ENCODE measurements around the gene ADGRG7.

ADGRG7 gene

GRCh38 chr3:100602506-100603444 is 6.6 kb upstream of the ADGRG7 start:
- Histone ChIP-seq H3K36me3 (ENCODE audit: control insufficient read depth in 2 of 2, insufficient read depth in 2 of 2, low read length in 2 of 2) (no peaks in the 10 kb centered on the region), H3K27ac (ENCODE audit: low read length) (no peak overlapping the region), H3K4me3 (ENCODE audit: low read length in 2 of 2) (no peak overlapping the region), H3K9ac (ENCODE audit: low read length in 2 of 2) (no peak overlapping the region), H3K27me3 (ENCODE audit: control insufficient read depth in 1 of 2, insufficient read depth in 2 of 2, low read length in 2 of 2) (no peaks in the 10 kb centered on the region), H3K4me1 (ENCODE audit: control insufficient read depth, insufficient read depth, low read length) (no peaks in the 10 kb centered on the region), H3K9me3 (ENCODE audit: control insufficient read depth in 2 of 2, low read length in 2 of 2) (no peaks in the 10 kb centered on the region)

DNA sequence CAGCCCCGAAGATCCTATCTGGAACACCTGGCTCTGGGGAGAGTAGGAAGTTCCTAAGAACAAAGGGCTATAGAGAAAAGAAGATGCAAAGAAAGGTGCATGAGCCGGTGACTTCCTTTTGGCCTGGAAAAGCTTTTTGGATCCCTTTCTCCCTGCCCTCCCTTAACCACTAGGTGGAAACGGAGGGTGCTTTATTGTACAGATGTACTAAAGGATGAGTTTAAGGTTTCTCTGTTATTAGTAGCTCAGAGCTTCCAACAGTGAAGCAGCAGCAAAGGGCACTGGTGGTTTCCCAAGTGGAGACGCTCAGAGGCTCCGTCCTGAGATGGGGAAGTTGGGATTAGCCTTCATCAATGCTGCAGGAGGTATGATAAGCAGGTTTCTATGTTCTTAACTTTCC is 5.9 kb upstream of the ADGRG7 start:
- H3K4me3 ChIP-seq (ENCODE audit: low read length in 2 of 2) = no peak overlapping the region
- no peak overlapping the region for H3K9ac ChIP-seq (ENCODE audit: low read length in 2 of 2)
- H3K27ac ChIP-seq (ENCODE audit: low read length) = no peak overlapping the region

GRCh38 chr3:100605358-100605757 is 4.0 kb upstream of the ADGRG7 start:
- no peak overlapping the region for H3K27ac ChIP-seq (ENCODE audit: low read length)
- H3K4me1 ChIP-seq (ENCODE audit: control insufficient read depth, insufficient read depth, low read length) = no peaks in the 10 kb centered on the region
- H3K36me3 ChIP-seq (ENCODE audit: control insufficient read depth in 2 of 2, insufficient read depth in 2 of 2, low read length in 2 of 2) = no peaks in the 10 kb centered on the region
- no peak overlapping the region for H3K4me3 ChIP-seq (ENCODE audit: low read length in 2 of 2)
- H3K9me3 ChIP-seq (ENCODE audit: control insufficient read depth in 2 of 2, low read length in 2 of 2) = no peaks in the 10 kb centered on the region
- no peak overlapping the region for H3K9ac ChIP-seq (ENCODE audit: low read length in 2 of 2)
- peaks cover 0 to 2% of the 10 kb centered on the region in 2 donors for H3K27me3 ChIP-seq (ENCODE audit: control insufficient read depth in 1 of 2, insufficient read depth in 2 of 2, low read length in 2 of 2)

More for the DNA sequence above, 5.9 kb upstream of the ADGRG7 start:
- Histone ChIP-seq H3K27me3 (ENCODE audit: control insufficient read depth in 1 of 2, insufficient read depth in 2 of 2, low read length in 2 of 2) (no peaks in the 10 kb centered on the region), H3K4me1 (ENCODE audit: control insufficient read depth, insufficient read depth, low read length) (no peaks in the 10 kb centered on the region), H3K9me3 (ENCODE audit: control insufficient read depth in 2 of 2, low read length in 2 of 2) (no peaks in the 10 kb centered on the region), H3K36me3 (ENCODE audit: control insufficient read depth in 2 of 2, insufficient read depth in 2 of 2, low read length in 2 of 2) (no peaks in the 10 kb centered on the region)

DNA sequence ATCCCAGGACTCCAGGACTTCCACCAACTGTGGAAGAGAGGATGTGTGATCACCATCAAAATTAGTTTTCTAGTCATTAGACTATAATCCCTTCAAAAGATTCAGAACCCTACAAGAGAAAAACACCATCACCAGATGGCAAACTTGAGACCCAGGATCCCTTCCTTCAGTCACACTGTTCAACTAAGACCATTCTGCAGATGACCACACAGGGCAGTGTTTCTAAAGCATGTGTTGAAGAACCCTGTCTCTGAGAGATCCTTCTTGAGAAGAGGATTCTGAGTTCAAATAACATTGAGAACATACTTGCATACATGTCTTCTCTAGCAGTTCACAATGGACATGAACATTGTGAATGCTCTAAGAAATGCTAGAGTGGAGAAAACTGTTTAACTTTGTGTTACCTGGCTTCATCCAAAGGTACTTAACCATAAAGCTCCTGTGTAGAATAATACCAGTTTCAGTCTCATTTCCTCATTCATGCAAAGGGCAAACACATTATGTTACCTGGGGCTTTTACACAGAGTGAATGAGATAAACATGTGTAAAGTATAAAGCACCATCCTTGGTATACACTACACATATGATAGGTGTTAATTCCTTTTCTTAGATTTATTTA is 2.4 kb upstream of the ADGRG7 start:
- Histone ChIP-seq H3K36me3 (ENCODE audit: control insufficient read depth in 2 of 2, insufficient read depth in 2 of 2, low read length in 2 of 2) (no peaks in the 10 kb centered on the region), H3K9me3 (ENCODE audit: control insufficient read depth in 2 of 2, low read length in 2 of 2) (no peaks in the 10 kb centered on the region), H3K9ac (ENCODE audit: low read length in 2 of 2) (no peak overlapping the region)

GRCh38 chr3:100609963-100610362 is 562 bp downstream of the ADGRG7 start:
- Histone ChIP-seq H3K36me3 (ENCODE audit: control insufficient read depth in 2 of 2, insufficient read depth in 2 of 2, low read length in 2 of 2) (no peaks in the 10 kb centered on the region), H3K9ac (ENCODE audit: low read length in 2 of 2) (no peak overlapping the region), H3K27ac (ENCODE audit: low read length) (no peak overlapping the region), H3K27me3 (ENCODE audit: control insufficient read depth in 1 of 2, insufficient read depth in 2 of 2, low read length in 2 of 2) (peaks cover 0 to 4% of the 10 kb centered on the region in 2 donors), H3K4me3 (ENCODE audit: low read length in 2 of 2) (no peak overlapping the region), H3K4me1 (ENCODE audit: control insufficient read depth, insufficient read depth, low read length) (no peaks in the 10 kb centered on the region), H3K9me3 (ENCODE audit: control insufficient read depth in 2 of 2, low read length in 2 of 2) (no peaks in the 10 kb centered on the region)

More for the DNA sequence above, 2.4 kb upstream of the ADGRG7 start:
- Histone ChIP-seq H3K4me3 (ENCODE audit: low read length in 2 of 2) (no peak overlapping the region), H3K4me1 (ENCODE audit: control insufficient read depth, insufficient read depth, low read length) (no peaks in the 10 kb centered on the region), H3K27ac (ENCODE audit: low read length) (no peak overlapping the region), H3K27me3 (ENCODE audit: control insufficient read depth in 1 of 2, insufficient read depth in 2 of 2, low read length in 2 of 2) (peaks cover 0 to 4% of the 10 kb centered on the region in 2 donors)

- H3K27ac ChIP-seq (ENCODE audit: low read length) = no peak overlapping the region
- no peak overlapping the region for H3K4me3 ChIP-seq (ENCODE audit: low read length in 2 of 2)
- no peak overlapping the region for H3K9ac ChIP-seq (ENCODE audit: low read length in 2 of 2)
- no peaks in the 10 kb centered on the region for H3K9me3 ChIP-seq (ENCODE audit: control insufficient read depth in 2 of 2, low read length in 2 of 2)
- H3K27me3 ChIP-seq (ENCODE audit: control insufficient read depth in 1 of 2, insufficient read depth in 2 of 2, low read length in 2 of 2) = peaks cover 0 to 4% of the 10 kb centered on the region in 2 donors
- no peaks in the 10 kb centered on the region for H3K36me3 ChIP-seq (ENCODE audit: control insufficient read depth in 2 of 2, insufficient read depth in 2 of 2, low read length in 2 of 2)
- no peaks in the 10 kb centered on the region for H3K4me1 ChIP-seq (ENCODE audit: control insufficient read depth, insufficient read depth, low read length)
Observed at GRCh38 chr3:100611221-100611620, 1.8 kb downstream of the ADGRG7 start.

DNA sequence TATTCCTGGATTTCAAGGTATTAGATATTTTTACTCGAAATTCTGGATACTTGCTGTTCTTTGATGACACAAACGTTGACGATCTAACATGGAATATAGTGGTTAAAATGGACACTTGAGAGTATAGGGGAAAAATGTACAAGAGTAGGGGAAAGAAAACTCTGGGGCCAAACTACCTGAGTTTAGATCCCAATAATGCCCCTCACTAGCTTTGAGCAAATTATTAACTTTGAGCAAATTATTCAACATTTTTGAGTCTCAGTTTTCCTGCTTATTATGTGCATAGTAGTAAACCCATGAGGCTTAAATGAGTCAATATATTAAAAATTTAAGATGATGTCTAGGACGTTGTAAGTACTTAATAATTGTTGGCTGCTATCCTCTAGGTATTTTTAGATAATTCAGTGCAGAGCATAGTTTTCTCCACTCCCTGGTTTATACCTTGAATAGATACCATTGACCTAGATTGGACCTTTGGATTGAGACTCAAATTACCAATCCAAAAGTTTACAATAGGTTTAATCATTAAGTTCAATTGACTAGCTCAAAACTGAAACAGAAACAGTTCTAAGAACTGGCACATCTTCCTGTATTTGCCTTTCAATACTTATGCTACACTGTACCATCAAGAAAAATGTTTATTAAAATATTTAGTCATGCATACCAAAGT is 4.5 kb downstream of the ADGRG7 start:
- Histone ChIP-seq H3K9ac (ENCODE audit: low read length in 2 of 2) (no peak overlapping the region), H3K27ac (ENCODE audit: low read length) (no peak overlapping the region), H3K9me3 (ENCODE audit: control insufficient read depth in 2 of 2, low read length in 2 of 2) (no peaks in the 10 kb centered on the region), H3K4me3 (ENCODE audit: low read length in 2 of 2) (no peak overlapping the region), H3K4me1 (ENCODE audit: control insufficient read depth, insufficient read depth, low read length) (no peaks in the 10 kb centered on the region), H3K36me3 (ENCODE audit: control insufficient read depth in 2 of 2, insufficient read depth in 2 of 2, low read length in 2 of 2) (no peaks in the 10 kb centered on the region), H3K27me3 (ENCODE audit: control insufficient read depth in 1 of 2, insufficient read depth in 2 of 2, low read length in 2 of 2) (peaks cover 0 to 4% of the 10 kb centered on the region in 2 donors)

GRCh38 chr3:100614941-100615340 is 5.5 kb downstream of the ADGRG7 start:
- Histone ChIP-seq H3K36me3 (ENCODE audit: control insufficient read depth in 2 of 2, insufficient read depth in 2 of 2, low read length in 2 of 2) (no peaks in the 10 kb centered on the region), H3K9ac (ENCODE audit: low read length in 2 of 2) (no peak overlapping the region), H3K27ac (ENCODE audit: low read length) (no peak overlapping the region), H3K4me3 (ENCODE audit: low read length in 2 of 2) (no peak overlapping the region), H3K9me3 (ENCODE audit: control insufficient read depth in 2 of 2, low read length in 2 of 2) (no peaks in the 10 kb centered on the region), H3K27me3 (ENCODE audit: control insufficient read depth in 1 of 2, insufficient read depth in 2 of 2, low read length in 2 of 2) (peaks cover 0 to 3% of the 10 kb centered on the region in 2 donors), H3K4me1 (ENCODE audit: control insufficient read depth, insufficient read depth, low read length) (no peaks in the 10 kb centered on the region)

DNA sequence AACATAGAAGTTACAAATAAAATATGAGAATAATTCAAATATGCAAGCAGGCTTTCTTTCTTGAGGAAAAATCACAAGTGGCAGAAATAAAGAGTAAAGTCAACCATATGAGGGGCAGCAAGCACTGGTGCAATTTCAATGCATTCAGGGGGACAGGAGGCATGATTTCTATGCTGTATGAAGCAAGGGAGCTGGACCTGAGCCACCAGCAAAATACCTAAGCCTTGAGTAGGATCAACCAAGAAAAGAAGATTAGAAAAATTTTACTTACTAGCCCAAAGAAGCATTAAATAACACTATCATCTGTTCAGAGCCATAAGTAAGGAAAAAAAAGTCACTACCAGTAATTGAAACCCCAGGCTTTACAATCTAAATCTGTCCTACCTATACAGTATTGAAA is 6.3 kb downstream of the ADGRG7 start:
- H3K9ac ChIP-seq (ENCODE audit: low read length in 2 of 2) = no peak overlapping the region
- no peak overlapping the region for H3K27ac ChIP-seq (ENCODE audit: low read length)
- no peaks in the 10 kb centered on the region for H3K4me1 ChIP-seq (ENCODE audit: control insufficient read depth, insufficient read depth, low read length)
- no peaks in the 10 kb centered on the region for H3K36me3 ChIP-seq (ENCODE audit: control insufficient read depth in 2 of 2, insufficient read depth in 2 of 2, low read length in 2 of 2)
- no peak overlapping the region for H3K4me3 ChIP-seq (ENCODE audit: low read length in 2 of 2)
- no peaks in the 10 kb centered on the region for H3K9me3 ChIP-seq (ENCODE audit: control insufficient read depth in 2 of 2, low read length in 2 of 2)
- H3K27me3 ChIP-seq (ENCODE audit: control insufficient read depth in 1 of 2, insufficient read depth in 2 of 2, low read length in 2 of 2) = peaks cover 0 to under 1% of the 10 kb centered on the region in 2 donors

GRCh38 chr3:100621251-100621650 is 11.8 kb downstream of the ADGRG7 start:
- H3K4me1 ChIP-seq (ENCODE audit: control insufficient read depth, insufficient read depth, low read length) = no peaks in the 10 kb centered on the region
- H3K36me3 ChIP-seq (ENCODE audit: control insufficient read depth in 2 of 2, insufficient read depth in 2 of 2, low read length in 2 of 2) = no peaks in the 10 kb centered on the region
- H3K27me3 ChIP-seq (ENCODE audit: control insufficient read depth in 1 of 2, insufficient read depth in 2 of 2, low read length in 2 of 2) = no peaks in the 10 kb centered on the region
- no peak overlapping the region for H3K9ac ChIP-seq (ENCODE audit: low read length in 2 of 2)
- no peaks in the 10 kb centered on the region for H3K9me3 ChIP-seq (ENCODE audit: control insufficient read depth in 2 of 2, low read length in 2 of 2)
- no peak overlapping the region for H3K27ac ChIP-seq (ENCODE audit: low read length)
- no peak overlapping the region for H3K4me3 ChIP-seq (ENCODE audit: low read length in 2 of 2)
